Activated CD4-positive, alpha-beta T cell treated with anti-CD3 and anti-CD28 coated beads, Interleukin-2, amount 10 ng/mL, durations not matched to agents 7 days and 5 days (primary cell): Measurements from ENCODE around the gene HLA-DPA1. TPM values are rescaled to one million over a fixed set of nuclear protein-coding genes. Genes with fewer than 3 reads are reported as not detected.

ENCODE experiments used
- CTCF ChIA-PET: fragments of 350-600 bp; sonication (Branson Sonifier 250); formaldehyde crosslinking; loops from one replicate; lab custom pipeline; 2021; ENCODE audit warnings: antibody characterized with exemption; lab: Charles Lee
- POLR2A ChIA-PET: fragments of 350-600 bp; sonication (Branson Sonifier 250); formaldehyde crosslinking; loops from one replicate; lab custom pipeline; 2021; ENCODE audit warnings: antibody characterized with exemption; lab: Charles Lee
- DNase-seq: peaks from one replicate; pipeline ENCODE4 v3.0.0-alpha.2; 2020
- H3K27ac Mint-ChIP-seq: one replicate; pipeline ENCODE4 v1.8.0; 2021; ENCODE audit warnings: mild to moderate bottlenecking, moderate library complexity, mixed read lengths
- H3K27me3 Mint-ChIP-seq: one replicate; pipeline ENCODE4 v1.8.0; 2021; ENCODE audit warnings: mixed read lengths
- H3K36me3 Mint-ChIP-seq: one replicate; pipeline ENCODE4 v1.8.0; 2021; ENCODE audit warnings: low read depth, mixed read lengths
- H3K4me1 Mint-ChIP-seq: one replicate; pipeline ENCODE4 v1.8.0; 2021; ENCODE audit warnings: mixed read lengths
- H3K4me3 Mint-ChIP-seq: one replicate; pipeline ENCODE4 v1.8.0; 2021; ENCODE audit warnings: mild to moderate bottlenecking, moderate library complexity, mixed read lengths
- H3K9me3 Mint-ChIP-seq: one replicate; pipeline ENCODE4 v1.8.0; 2021; ENCODE audit warnings: mixed read lengths
- total RNA-seq, 2 experiments: library from RNA; stranded (reverse); gene quantifications; one replicate each; pipeline ENCODE4 v1.2.3, GENCODE V29; 2021

HLA-DPA1 gene
- 10 to 100 TPM; 26.2 to 29.6 TPM for total RNA-seq

DNA sequence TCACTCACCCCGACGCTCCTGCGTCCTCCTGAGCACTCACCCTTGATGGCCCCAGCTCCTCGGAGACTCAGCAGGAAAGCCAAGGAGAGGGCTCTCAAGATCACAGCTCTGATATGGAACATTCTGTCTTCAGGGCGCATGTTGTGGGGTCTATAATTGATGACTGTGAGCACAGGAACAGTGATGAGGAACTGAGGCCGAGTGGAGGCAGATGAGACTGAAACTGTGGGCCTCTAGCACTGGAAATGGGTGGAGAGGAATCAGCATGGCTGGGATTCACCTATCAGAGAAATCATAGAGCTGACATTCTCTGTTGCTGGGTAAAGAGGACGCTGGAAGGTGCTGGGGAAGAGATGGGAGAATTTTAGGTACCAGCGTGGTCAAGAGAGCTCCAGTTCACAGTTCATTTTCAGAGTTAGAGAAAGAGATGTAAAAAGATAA, at the start of gene HLA-DPA1:
HLA-DPA1 (minus strand) TSS at position 219 of the 441 bp plus-strand sequence.
- CTCF ChIA-PET, result interaction anchor here (0.6 to 1.3 kb wide), 4 partner anchors 9 to 181 kb away, joined by 3 read pairs; no protein-coding TSS in a partner anchor
- Mint-ChIP-seq H3K27ac (peak within 1 kb of the TSS; percentile 82), H3K9me3 (peaks cover 4% of the 10 kb centered on the region), H3K27me3 (peaks cover 5% of the 10 kb centered on the region), H3K4me1 (peaks cover 45% of the 10 kb centered on the region), H3K4me3 (peak within 1 kb of the TSS; percentile 79), H3K36me3 (peaks cover 12% of the 10 kb centered on the region)
- POLR2A ChIA-PET, result no interaction called here
- peak; percentile 63 for DNase-seq

DNA sequence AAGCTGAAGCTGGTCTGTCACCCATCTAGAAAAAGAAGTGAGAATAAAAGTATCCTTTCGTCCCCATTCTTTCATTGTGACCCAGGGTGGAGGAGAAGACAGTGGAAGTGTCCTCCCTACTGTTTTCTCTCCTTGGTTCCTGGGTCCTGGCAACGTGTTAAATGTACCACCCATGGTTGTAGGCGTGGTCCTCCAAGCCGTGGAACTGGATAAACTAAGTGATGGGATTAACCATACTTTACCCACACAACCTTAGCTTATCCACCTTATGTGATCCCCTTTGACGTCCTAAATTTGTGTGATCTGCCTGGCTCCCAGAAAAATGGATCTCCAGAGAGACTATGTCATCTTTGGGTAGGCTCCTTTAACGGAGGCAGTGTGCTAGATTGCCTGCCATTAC, 49.7 kb upstream of the HLA-DPA1 start:
- Mint-ChIP-seq H3K4me3 (no peak overlapping the region), H3K27ac (no peak overlapping the region), H3K9me3 (peaks cover 10% of the 10 kb centered on the region), H3K27me3 (peaks cover 25% of the 10 kb centered on the region), H3K36me3 (peaks cover 2% of the 10 kb centered on the region), H3K4me1 (peaks cover 4% of the 10 kb centered on the region)
- DNase-seq, result no peak
- POLR2A ChIA-PET, result no interaction called here
- CTCF ChIA-PET, result interaction anchor here (3.0 kb wide), 1 partner anchor 125 kb away, joined by 17 read pairs; no protein-coding TSS in a partner anchor

- H3K36me3 Mint-ChIP-seq, result peaks cover 2% of the 10 kb centered on the region
- H3K27me3 Mint-ChIP-seq, result peaks cover 55% of the 10 kb centered on the region
- POLR2A ChIA-PET, result no interaction called here
- no peak overlapping the region for H3K4me3 Mint-ChIP-seq
- H3K9me3 Mint-ChIP-seq, result peaks cover 10% of the 10 kb centered on the region
- peaks cover 10% of the 10 kb centered on the region for H3K4me1 Mint-ChIP-seq
- CTCF ChIA-PET, result interaction anchor here (1.0 to 3.6 kb wide), 4 partner anchors 16 to 128 kb away, joined by 3 to 30 read pairs (median 4); no protein-coding TSS in a partner anchor
- no peak for DNase-seq
- H3K27ac Mint-ChIP-seq, result no peak overlapping the region
Measured at GRCh38 chr6:33120001-33120400, 46.6 kb upstream of the HLA-DPA1 start.

- DNase-seq, result peak; percentile 63
- no peak overlapping the region for H3K27ac Mint-ChIP-seq
- H3K36me3 Mint-ChIP-seq, result no peaks in the 10 kb centered on the region
- peaks cover 4% of the 10 kb centered on the region for H3K9me3 Mint-ChIP-seq
- no peak overlapping the region for H3K4me3 Mint-ChIP-seq
- peaks cover 63% of the 10 kb centered on the region for H3K27me3 Mint-ChIP-seq
- CTCF ChIA-PET, result interaction anchor here (3.6 kb wide), 1 partner anchor 130 kb away, joined by 30 read pairs; no protein-coding TSS in a partner anchor
- POLR2A ChIA-PET, result no interaction called here
- peaks cover 10% of the 10 kb centered on the region for H3K4me1 Mint-ChIP-seq
Measured at GRCh38 chr6:33118525-33119123, 45.2 kb upstream of the HLA-DPA1 start.

- Mint-ChIP-seq H3K36me3 (no peaks in the 10 kb centered on the region), H3K27ac (no peak overlapping the region), H3K4me1 (peaks cover 10% of the 10 kb centered on the region), H3K9me3 (no peaks in the 10 kb centered on the region), H3K4me3 (no peak overlapping the region), H3K27me3 (peaks cover 69% of the 10 kb centered on the region)
- ChIA-PET CTCF (interaction anchor here (0.7 to 1.1 kb wide), 2 partner anchors 86 to 130 kb away, joined by 3 to 4 read pairs; no protein-coding TSS in a partner anchor), POLR2A (no interaction called here)
- no peak for DNase-seq
Measured at GRCh38 chr6:33117811-33118277, 44.4 kb upstream of the HLA-DPA1 start.

DNA sequence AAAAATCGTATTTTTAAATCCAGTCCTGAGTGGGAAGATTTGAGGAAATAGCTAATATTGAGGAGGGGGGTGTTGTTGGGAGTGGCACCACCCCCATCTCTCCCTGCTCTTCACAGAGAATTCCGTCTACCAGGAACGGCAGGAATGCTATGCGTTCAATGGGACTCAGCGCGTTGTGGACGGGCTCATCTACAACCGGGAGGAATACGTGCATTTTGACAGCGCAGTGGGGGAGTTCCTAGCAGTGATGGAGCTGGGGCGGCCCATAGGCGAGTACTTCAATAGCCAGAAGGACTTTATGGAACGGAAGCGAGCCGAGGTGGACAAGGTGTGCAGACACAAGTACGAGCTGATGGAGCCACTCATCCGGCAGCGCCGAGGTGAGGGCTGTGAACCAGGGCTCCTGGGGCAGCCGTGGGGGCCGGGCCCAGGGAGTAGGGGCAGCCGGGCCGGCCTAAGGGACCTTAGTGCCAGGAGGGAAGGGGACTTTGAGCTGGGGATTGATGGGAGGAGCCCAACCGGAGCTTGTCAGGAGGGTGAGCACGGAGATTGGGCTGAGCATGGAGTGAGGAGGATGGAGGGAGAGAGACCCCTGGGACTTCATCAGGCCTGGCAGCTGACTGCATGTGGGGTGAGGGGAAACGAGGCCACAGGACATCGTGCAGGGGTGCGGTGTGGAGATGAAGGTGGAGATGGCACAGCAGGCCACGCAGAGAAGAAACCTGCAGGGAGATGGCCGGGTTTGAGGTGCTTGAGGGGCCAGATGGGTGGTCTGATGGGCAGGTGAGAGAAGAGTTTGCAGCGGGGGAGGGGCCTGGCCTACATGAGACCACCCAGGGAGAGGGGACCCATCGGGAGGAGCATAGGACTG, 43.6 kb upstream of the HLA-DPA1 start:
- Mint-ChIP-seq H3K27ac (no peak overlapping the region), H3K4me1 (peaks cover 10% of the 10 kb centered on the region), H3K36me3 (no peaks in the 10 kb centered on the region), H3K9me3 (no peaks in the 10 kb centered on the region), H3K4me3 (no peak overlapping the region), H3K27me3 (peaks cover 73% of the 10 kb centered on the region)
- no peak for DNase-seq
- ChIA-PET CTCF (interaction anchor here (0.7 to 1.1 kb wide), 3 partner anchors 9 to 131 kb away, joined by 3 to 4 read pairs (median 3); no protein-coding TSS in a partner anchor), POLR2A (no interaction called here)

DNA sequence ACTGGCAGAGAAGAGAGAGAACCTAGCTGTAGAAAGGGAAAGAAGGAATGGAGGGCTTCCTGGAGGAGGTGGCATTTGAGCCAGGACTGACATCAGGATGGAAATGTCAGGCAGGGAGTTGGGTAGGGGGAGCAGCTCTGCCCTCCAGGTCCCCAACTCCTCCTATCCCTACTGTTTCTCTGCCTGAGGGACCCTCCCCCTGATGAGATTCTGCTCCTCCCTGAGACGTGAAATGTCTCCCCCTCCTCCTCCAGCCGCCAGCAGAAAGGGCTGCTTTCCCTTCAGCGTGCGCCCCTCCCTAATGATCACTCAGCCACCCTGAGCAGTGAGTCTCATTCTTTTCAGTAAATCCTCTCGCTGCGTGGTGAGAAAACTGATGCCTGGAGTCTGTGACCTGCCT, 43.0 kb upstream of the HLA-DPA1 start:
- DNase-seq, result no peak
- peaks cover 72% of the 10 kb centered on the region for H3K27me3 Mint-ChIP-seq
- no peaks in the 10 kb centered on the region for H3K9me3 Mint-ChIP-seq
- CTCF ChIA-PET, result interaction anchor here (1.0 to 1.1 kb wide), 2 partner anchors 10 to 132 kb away, joined by 3 read pairs; no protein-coding TSS in a partner anchor
- H3K4me1 Mint-ChIP-seq, result peaks cover 10% of the 10 kb centered on the region
- no peak overlapping the region for H3K27ac Mint-ChIP-seq
- no peaks in the 10 kb centered on the region for H3K36me3 Mint-ChIP-seq
- POLR2A ChIA-PET, result interaction anchor here (0.7 kb wide), 1 partner anchor 106 kb away, joined by 3 read pairs; no protein-coding TSS in a partner anchor
- H3K4me3 Mint-ChIP-seq, result no peak overlapping the region

GRCh38 chr6:33114406-33114805, 41.0 kb upstream of the HLA-DPA1 start:
- CTCF ChIA-PET, result interaction anchor here (0.6 to 0.8 kb wide), 2 partner anchors 10 to 39 kb away, joined by 4 to 5 read pairs; no protein-coding TSS in a partner anchor
- Mint-ChIP-seq H3K9me3 (no peaks in the 10 kb centered on the region), H3K27me3 (peaks cover 77% of the 10 kb centered on the region), H3K36me3 (no peaks in the 10 kb centered on the region), H3K27ac (no peak overlapping the region), H3K4me3 (no peak overlapping the region), H3K4me1 (peaks cover 10% of the 10 kb centered on the region)
- POLR2A ChIA-PET, result no interaction called here
- DNase-seq, result no peak

DNA sequence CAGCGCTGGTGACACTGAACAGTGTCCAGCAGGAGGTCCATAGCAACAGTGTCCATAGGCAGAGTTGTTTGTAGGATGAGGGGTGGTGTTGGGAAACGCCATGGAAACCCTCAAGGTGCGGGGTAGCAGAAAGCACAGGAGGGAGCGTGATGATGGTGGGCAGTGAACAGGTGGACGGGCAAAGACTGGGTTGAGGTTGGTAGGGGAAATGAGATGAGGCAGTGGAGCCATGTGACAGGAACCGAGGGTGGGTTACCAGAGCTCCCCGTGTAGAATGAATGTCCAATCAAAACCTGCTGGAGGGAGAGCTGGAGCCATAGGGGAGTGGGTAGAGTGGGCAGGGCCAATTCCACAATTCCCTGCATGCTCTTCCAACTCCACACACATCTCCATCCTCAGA, 40.3 kb upstream of the HLA-DPA1 start:
- no peak overlapping the region for H3K4me3 Mint-ChIP-seq
- DNase-seq, result no peak
- H3K4me1 Mint-ChIP-seq, result peaks cover 10% of the 10 kb centered on the region
- ChIA-PET CTCF (interaction anchor here (0.6 to 0.8 kb wide), 2 partner anchors 11 to 39 kb away, joined by 4 to 5 read pairs; no protein-coding TSS in a partner anchor), POLR2A (no interaction called here)
- H3K36me3 Mint-ChIP-seq, result no peaks in the 10 kb centered on the region
- no peak overlapping the region for H3K27ac Mint-ChIP-seq
- peaks cover 76% of the 10 kb centered on the region for H3K27me3 Mint-ChIP-seq
- no peaks in the 10 kb centered on the region for H3K9me3 Mint-ChIP-seq

DNA sequence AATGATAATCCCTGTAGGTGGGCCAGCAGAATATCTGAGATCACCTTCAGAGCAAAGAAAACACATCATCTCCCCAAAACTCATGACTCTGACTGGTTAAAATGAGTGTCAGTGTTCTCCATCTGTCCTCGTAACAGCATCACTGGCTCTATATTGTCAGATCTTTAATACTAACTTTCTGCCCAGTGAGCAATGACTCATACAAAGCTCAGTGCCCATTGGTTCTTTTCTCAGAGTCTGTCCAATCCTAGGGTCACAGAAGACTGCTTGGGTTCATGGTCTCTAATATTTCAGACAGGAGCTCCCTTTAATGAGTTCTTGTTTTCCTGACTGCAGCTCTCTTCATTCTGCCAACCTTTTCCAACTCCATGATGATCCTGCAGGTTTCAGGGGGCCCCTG, 38.7 kb upstream of the HLA-DPA1 start:
- Mint-ChIP-seq H3K4me1 (peaks cover 4% of the 10 kb centered on the region), H3K9me3 (no peaks in the 10 kb centered on the region), H3K27me3 (peaks cover 76% of the 10 kb centered on the region), H3K4me3 (no peak overlapping the region), H3K27ac (no peak overlapping the region), H3K36me3 (no peaks in the 10 kb centered on the region)
- peak; percentile 38 for DNase-seq
- POLR2A ChIA-PET, result no interaction called here
- CTCF ChIA-PET, result no interaction called here

GRCh38 chr6:33108307-33108706, 34.9 kb upstream of the HLA-DPA1 start:
- Mint-ChIP-seq H3K36me3 (no peaks in the 10 kb centered on the region), H3K27ac (no peak overlapping the region), H3K27me3 (peaks cover 57% of the 10 kb centered on the region), H3K4me3 (no peak overlapping the region), H3K4me1 (peaks cover 10% of the 10 kb centered on the region), H3K9me3 (peaks cover 8% of the 10 kb centered on the region)
- DNase-seq, result no peak
- CTCF ChIA-PET, result interaction anchor here (1.0 kb wide), 1 partner anchor 10 kb away, joined by 3 read pairs; no protein-coding TSS in a partner anchor
- POLR2A ChIA-PET, result no interaction called here

- POLR2A ChIA-PET, result no interaction called here
- H3K27ac Mint-ChIP-seq, result no peak overlapping the region
- no peak overlapping the region for H3K4me3 Mint-ChIP-seq
- H3K27me3 Mint-ChIP-seq, result peaks cover 56% of the 10 kb centered on the region
- H3K4me1 Mint-ChIP-seq, result peaks cover 10% of the 10 kb centered on the region
- H3K36me3 Mint-ChIP-seq, result no peaks in the 10 kb centered on the region
- CTCF ChIA-PET, result interaction anchor here (1.3 kb wide), 1 partner anchor 42 kb away, joined by 3 read pairs; no protein-coding TSS in a partner anchor
- H3K9me3 Mint-ChIP-seq, result peaks cover 8% of the 10 kb centered on the region
- no peak for DNase-seq
Measured at GRCh38 chr6:33107641-33108040, 34.2 kb upstream of the HLA-DPA1 start.
